Measurements from ENCODE around the gene CCDC138.

CCDC138 gene

DNA sequence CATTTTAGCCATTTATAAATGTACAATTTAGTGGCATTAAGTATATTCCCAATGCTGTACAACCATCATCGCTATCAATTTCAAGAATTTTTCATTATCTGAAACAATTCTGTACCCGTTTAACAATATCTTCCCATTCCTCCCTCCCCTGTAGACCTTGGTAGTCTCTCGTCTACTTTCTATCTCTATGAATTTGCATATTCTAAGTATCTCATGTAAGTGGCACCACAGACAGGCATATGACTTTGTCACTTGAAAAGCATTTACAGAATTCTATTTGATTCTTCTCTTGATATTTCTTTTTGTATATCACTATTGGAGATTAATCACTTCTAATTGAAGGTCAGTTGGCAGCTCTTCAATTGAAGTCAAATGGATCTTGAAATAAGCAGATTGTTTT is 48.0 kb downstream of the CCDC138 start:
- Histone ChIP-seq H3K4me1 (ENCODE audit: control insufficient read depth, insufficient read depth, low read length) (no peaks in the 10 kb centered on the region), H3K27me3 (ENCODE audit: control insufficient read depth, insufficient read depth, low read length) (no peaks in the 10 kb centered on the region), H3K9me3 (ENCODE audit: control insufficient read depth, insufficient read depth, low read length) (no peaks in the 10 kb centered on the region), H3K9ac (ENCODE audit: low read depth, low read length) (no peak overlapping the region), H3K36me3 (ENCODE audit: control insufficient read depth, insufficient read depth, low read length) (no peaks in the 10 kb centered on the region), H3K4me3 (ENCODE audit: low read depth, low read length) (no peak overlapping the region)

GRCh38 chr2:108835040-108835439 is 48.5 kb downstream of the CCDC138 start:
- Histone ChIP-seq H3K4me1 (ENCODE audit: control insufficient read depth, insufficient read depth, low read length) (no peaks in the 10 kb centered on the region), H3K27me3 (ENCODE audit: control insufficient read depth, insufficient read depth, low read length) (no peaks in the 10 kb centered on the region), H3K4me3 (ENCODE audit: low read depth, low read length) (no peak overlapping the region), H3K9ac (ENCODE audit: low read depth, low read length) (no peak overlapping the region), H3K9me3 (ENCODE audit: control insufficient read depth, insufficient read depth, low read length) (no peaks in the 10 kb centered on the region), H3K36me3 (ENCODE audit: control insufficient read depth, insufficient read depth, low read length) (no peaks in the 10 kb centered on the region)

- Histone ChIP-seq H3K9ac (ENCODE audit: low read depth, low read length) (no peak overlapping the region), H3K4me3 (ENCODE audit: low read depth, low read length) (no peak overlapping the region), H3K4me1 (ENCODE audit: control insufficient read depth, insufficient read depth, low read length) (no peaks in the 10 kb centered on the region), H3K36me3 (ENCODE audit: control insufficient read depth, insufficient read depth, low read length) (peaks cover 3% of the 10 kb centered on the region), H3K27me3 (ENCODE audit: control insufficient read depth, insufficient read depth, low read length) (no peaks in the 10 kb centered on the region), H3K9me3 (ENCODE audit: control insufficient read depth, insufficient read depth, low read length) (no peaks in the 10 kb centered on the region)
Observed at GRCh38 chr2:108837198-108837597, 50.6 kb downstream of the CCDC138 start.

- Histone ChIP-seq H3K9me3 (ENCODE audit: control insufficient read depth, insufficient read depth, low read length) (no peaks in the 10 kb centered on the region), H3K4me1 (ENCODE audit: control insufficient read depth, insufficient read depth, low read length) (no peaks in the 10 kb centered on the region), H3K4me3 (ENCODE audit: low read depth, low read length) (no peak overlapping the region), H3K9ac (ENCODE audit: low read depth, low read length) (no peak overlapping the region), H3K36me3 (ENCODE audit: control insufficient read depth, insufficient read depth, low read length) (peaks cover 3% of the 10 kb centered on the region), H3K27me3 (ENCODE audit: control insufficient read depth, insufficient read depth, low read length) (no peaks in the 10 kb centered on the region)
Observed at GRCh38 chr2:108841506-108841905, 54.9 kb downstream of the CCDC138 start.

GRCh38 chr2:108845923-108846322 is 59.4 kb downstream of the CCDC138 start:
- Histone ChIP-seq H3K4me3 (ENCODE audit: low read depth, low read length) (no peak overlapping the region), H3K9ac (ENCODE audit: low read depth, low read length) (no peak overlapping the region), H3K27me3 (ENCODE audit: control insufficient read depth, insufficient read depth, low read length) (no peaks in the 10 kb centered on the region), H3K4me1 (ENCODE audit: control insufficient read depth, insufficient read depth, low read length) (no peaks in the 10 kb centered on the region), H3K36me3 (ENCODE audit: control insufficient read depth, insufficient read depth, low read length) (no peaks in the 10 kb centered on the region), H3K9me3 (ENCODE audit: control insufficient read depth, insufficient read depth, low read length) (no peaks in the 10 kb centered on the region)

- no peaks in the 10 kb centered on the region for H3K9me3 ChIP-seq (ENCODE audit: control insufficient read depth, insufficient read depth, low read length)
- no peaks in the 10 kb centered on the region for H3K36me3 ChIP-seq (ENCODE audit: control insufficient read depth, insufficient read depth, low read length)
- no peaks in the 10 kb centered on the region for H3K27me3 ChIP-seq (ENCODE audit: control insufficient read depth, insufficient read depth, low read length)
- no peak overlapping the region for H3K4me3 ChIP-seq (ENCODE audit: low read depth, low read length)
- no peak overlapping the region for H3K9ac ChIP-seq (ENCODE audit: low read depth, low read length)
- no peaks in the 10 kb centered on the region for H3K4me1 ChIP-seq (ENCODE audit: control insufficient read depth, insufficient read depth, low read length)
Observed at GRCh38 chr2:108847000-108847399, 60.4 kb downstream of the CCDC138 start.

GRCh38 chr2:108852375-108852774 is 65.8 kb downstream of the CCDC138 start:
- Histone ChIP-seq H3K36me3 (ENCODE audit: control insufficient read depth, insufficient read depth, low read length) (no peaks in the 10 kb centered on the region), H3K9ac (ENCODE audit: low read depth, low read length) (no peak overlapping the region), H3K4me3 (ENCODE audit: low read depth, low read length) (no peak overlapping the region), H3K27me3 (ENCODE audit: control insufficient read depth, insufficient read depth, low read length) (no peaks in the 10 kb centered on the region), H3K4me1 (ENCODE audit: control insufficient read depth, insufficient read depth, low read length) (no peaks in the 10 kb centered on the region), H3K9me3 (ENCODE audit: control insufficient read depth, insufficient read depth, low read length) (no peaks in the 10 kb centered on the region)

DNA sequence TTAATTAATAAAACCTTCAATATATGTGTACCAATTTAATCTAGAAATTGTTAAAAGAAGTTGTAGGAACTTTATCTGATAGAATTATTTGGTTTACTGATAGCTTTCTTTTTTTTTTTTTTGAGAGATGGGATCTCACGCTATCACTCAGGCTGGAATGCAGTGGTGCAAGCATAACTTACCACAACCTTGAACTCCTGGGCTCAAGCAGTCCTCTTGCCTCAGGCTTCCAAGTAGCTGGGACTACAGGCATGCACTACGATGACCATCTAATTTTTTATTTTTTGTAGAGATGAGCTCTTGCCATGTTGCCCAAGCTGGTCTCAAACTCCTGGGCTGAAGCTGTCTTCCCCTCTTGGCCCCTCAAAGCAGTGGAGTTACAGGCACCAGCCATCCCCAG is 66.8 kb downstream of the CCDC138 start:
- H3K36me3 ChIP-seq (ENCODE audit: control insufficient read depth, insufficient read depth, low read length): no peaks in the 10 kb centered on the region
- H3K4me3 ChIP-seq (ENCODE audit: low read depth, low read length): no peak overlapping the region
- no peak overlapping the region for H3K9ac ChIP-seq (ENCODE audit: low read depth, low read length)
- no peaks in the 10 kb centered on the region for H3K4me1 ChIP-seq (ENCODE audit: control insufficient read depth, insufficient read depth, low read length)
- no peaks in the 10 kb centered on the region for H3K9me3 ChIP-seq (ENCODE audit: control insufficient read depth, insufficient read depth, low read length)
- H3K27me3 ChIP-seq (ENCODE audit: control insufficient read depth, insufficient read depth, low read length): no peaks in the 10 kb centered on the region

DNA sequence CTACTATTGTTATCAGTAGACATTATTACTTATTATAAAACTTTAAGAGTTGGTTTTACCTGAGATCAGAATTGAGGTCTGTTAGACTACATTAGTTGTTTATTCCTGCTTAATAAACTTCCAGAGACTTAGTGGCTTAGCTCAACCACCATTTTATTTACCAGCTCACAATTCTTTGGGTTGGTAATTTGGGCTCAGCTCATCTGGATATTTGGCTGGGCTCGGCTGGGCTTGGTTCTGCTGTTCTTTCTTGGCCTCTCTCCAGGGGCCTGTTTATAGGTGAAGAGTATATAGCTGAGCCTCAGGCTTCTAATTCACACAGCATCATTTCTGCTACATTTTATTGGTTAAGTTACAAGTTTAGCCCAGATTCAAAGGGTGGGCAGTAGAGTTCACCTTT is 67.9 kb downstream of the CCDC138 start:
- no peak overlapping the region for H3K4me3 ChIP-seq (ENCODE audit: low read depth, low read length)
- no peaks in the 10 kb centered on the region for H3K9me3 ChIP-seq (ENCODE audit: control insufficient read depth, insufficient read depth, low read length)
- no peaks in the 10 kb centered on the region for H3K36me3 ChIP-seq (ENCODE audit: control insufficient read depth, insufficient read depth, low read length)
- H3K4me1 ChIP-seq (ENCODE audit: control insufficient read depth, insufficient read depth, low read length): no peaks in the 10 kb centered on the region
- H3K27me3 ChIP-seq (ENCODE audit: control insufficient read depth, insufficient read depth, low read length): no peaks in the 10 kb centered on the region
- H3K9ac ChIP-seq (ENCODE audit: low read depth, low read length): no peak overlapping the region

DNA sequence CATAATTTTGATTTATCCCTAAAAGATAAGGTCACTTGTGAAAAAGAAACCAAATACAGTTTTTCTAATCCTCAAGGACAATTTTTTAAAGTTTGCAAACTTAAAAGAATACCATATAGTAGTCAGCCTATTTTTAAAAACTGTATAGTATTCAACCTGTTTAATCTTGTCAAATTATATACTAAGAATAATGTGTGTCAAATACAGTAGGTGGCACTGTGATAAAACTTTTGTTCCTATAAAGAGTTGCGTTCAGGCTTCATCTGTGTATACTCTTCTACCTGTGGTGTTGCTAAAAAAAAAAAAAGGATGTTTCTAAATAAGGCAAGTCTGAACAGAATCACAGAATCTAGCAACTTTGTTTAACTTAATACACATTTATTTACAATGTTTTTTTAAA is 68.6 kb downstream of the CCDC138 start:
- Histone ChIP-seq H3K9me3 (ENCODE audit: control insufficient read depth, insufficient read depth, low read length) (no peaks in the 10 kb centered on the region), H3K4me1 (ENCODE audit: control insufficient read depth, insufficient read depth, low read length) (no peaks in the 10 kb centered on the region), H3K36me3 (ENCODE audit: control insufficient read depth, insufficient read depth, low read length) (no peaks in the 10 kb centered on the region), H3K27me3 (ENCODE audit: control insufficient read depth, insufficient read depth, low read length) (no peaks in the 10 kb centered on the region), H3K4me3 (ENCODE audit: low read depth, low read length) (no peak overlapping the region), H3K9ac (ENCODE audit: low read depth, low read length) (no peak overlapping the region)

DNA sequence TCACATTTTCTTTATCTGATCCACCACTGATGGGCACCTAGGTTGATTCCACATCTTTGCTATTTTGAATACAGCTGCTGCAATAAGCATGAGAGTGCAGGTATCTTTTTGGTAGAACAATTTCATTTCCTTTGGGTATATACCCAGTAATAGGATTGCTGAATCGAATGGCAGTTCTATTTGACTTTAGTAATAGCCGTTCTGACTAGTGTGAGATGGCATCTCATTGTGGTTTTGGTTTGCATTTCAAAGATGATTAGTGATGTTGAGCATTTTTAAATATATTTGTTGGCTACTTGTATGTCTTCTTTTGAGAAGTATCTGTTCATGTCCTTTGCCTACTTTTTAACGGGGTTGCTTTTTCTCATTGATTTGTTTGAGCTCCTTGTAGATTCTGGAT is 72.3 kb downstream of the CCDC138 start:
- Histone ChIP-seq H3K36me3 (ENCODE audit: control insufficient read depth, insufficient read depth, low read length) (no peaks in the 10 kb centered on the region), H3K9me3 (ENCODE audit: control insufficient read depth, insufficient read depth, low read length) (no peaks in the 10 kb centered on the region), H3K4me1 (ENCODE audit: control insufficient read depth, insufficient read depth, low read length) (no peaks in the 10 kb centered on the region), H3K4me3 (ENCODE audit: low read depth, low read length) (no peak overlapping the region), H3K9ac (ENCODE audit: low read depth, low read length) (no peak overlapping the region), H3K27me3 (ENCODE audit: control insufficient read depth, insufficient read depth, low read length) (no peaks in the 10 kb centered on the region)

DNA sequence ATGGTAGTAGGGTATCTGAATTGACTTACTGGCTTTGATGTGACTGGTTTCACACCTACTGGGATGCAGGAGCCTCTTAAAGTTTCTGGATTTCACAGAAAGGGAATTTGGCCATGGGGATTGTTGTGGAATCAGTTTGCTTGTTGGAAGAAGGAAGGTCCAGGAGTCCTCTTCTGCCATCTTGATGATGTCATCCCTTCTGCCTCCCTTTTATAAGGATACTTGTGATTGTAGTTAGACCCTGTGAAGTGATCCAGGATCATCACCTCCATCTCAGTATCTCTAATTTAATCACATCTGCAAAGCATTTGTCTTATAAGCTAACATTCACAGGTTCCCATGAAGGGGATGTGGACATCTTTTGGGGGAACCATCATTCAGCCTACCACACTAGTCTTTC is 79.5 kb downstream of the CCDC138 start:
- no peaks in the 10 kb centered on the region for H3K36me3 ChIP-seq (ENCODE audit: control insufficient read depth, insufficient read depth, low read length)
- H3K9me3 ChIP-seq (ENCODE audit: control insufficient read depth, insufficient read depth, low read length): no peaks in the 10 kb centered on the region

GRCh38 chr2:108868911-108869310 is 82.3 kb downstream of the CCDC138 start:
- no peak overlapping the region for H3K4me3 ChIP-seq (ENCODE audit: low read depth, low read length)
- H3K9me3 ChIP-seq (ENCODE audit: control insufficient read depth, insufficient read depth, low read length): no peaks in the 10 kb centered on the region
- no peak overlapping the region for H3K9ac ChIP-seq (ENCODE audit: low read depth, low read length)
- no peaks in the 10 kb centered on the region for H3K36me3 ChIP-seq (ENCODE audit: control insufficient read depth, insufficient read depth, low read length)
- H3K27me3 ChIP-seq (ENCODE audit: control insufficient read depth, insufficient read depth, low read length): no peaks in the 10 kb centered on the region
- H3K4me1 ChIP-seq (ENCODE audit: control insufficient read depth, insufficient read depth, low read length): no peaks in the 10 kb centered on the region

More for the DNA sequence above, 79.5 kb downstream of the CCDC138 start:
- H3K4me3 ChIP-seq (ENCODE audit: low read depth, low read length): no peak overlapping the region
- H3K27me3 ChIP-seq (ENCODE audit: control insufficient read depth, insufficient read depth, low read length): no peaks in the 10 kb centered on the region
- no peaks in the 10 kb centered on the region for H3K4me1 ChIP-seq (ENCODE audit: control insufficient read depth, insufficient read depth, low read length)
- no peak overlapping the region for H3K9ac ChIP-seq (ENCODE audit: low read depth, low read length)

All from iPS-15b (cell line).